NCI-H82 (cell line): ENCODE measurements around the gene FAM169A.
A peak's percentile ranks its signal among the peaks of the same experiment; 100 is the strongest.
"Not testable (repeated sequence)": the region's sequence is repeated elsewhere in the genome, so short reads cannot be mapped to it uniquely, and the experiment has no call there.

Experiments used
- DNase-seq: peaks from one replicate; lab custom pipeline; 2025; lab: John Stamatoyannopoulos, UW

Gene FAM169A, protein sequence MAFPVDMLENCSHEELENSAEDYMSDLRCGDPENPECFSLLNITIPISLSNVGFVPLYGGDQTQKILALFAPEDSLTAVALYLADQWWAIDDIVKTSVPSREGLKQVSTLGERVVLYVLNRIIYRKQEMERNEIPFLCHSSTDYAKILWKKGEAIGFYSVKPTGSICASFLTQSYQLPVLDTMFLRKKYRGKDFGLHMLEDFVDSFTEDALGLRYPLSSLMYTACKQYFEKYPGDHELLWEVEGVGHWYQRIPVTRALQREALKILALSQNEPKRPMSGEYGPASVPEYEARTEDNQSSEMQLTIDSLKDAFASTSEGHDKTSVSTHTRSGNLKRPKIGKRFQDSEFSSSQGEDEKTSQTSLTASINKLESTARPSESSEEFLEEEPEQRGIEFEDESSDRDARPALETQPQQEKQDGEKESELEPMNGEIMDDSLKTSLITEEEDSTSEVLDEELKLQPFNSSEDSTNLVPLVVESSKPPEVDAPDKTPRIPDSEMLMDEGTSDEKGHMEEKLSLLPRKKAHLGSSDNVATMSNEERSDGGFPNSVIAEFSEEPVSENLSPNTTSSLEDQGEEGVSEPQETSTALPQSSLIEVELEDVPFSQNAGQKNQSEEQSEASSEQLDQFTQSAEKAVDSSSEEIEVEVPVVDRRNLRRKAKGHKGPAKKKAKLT

DNA sequence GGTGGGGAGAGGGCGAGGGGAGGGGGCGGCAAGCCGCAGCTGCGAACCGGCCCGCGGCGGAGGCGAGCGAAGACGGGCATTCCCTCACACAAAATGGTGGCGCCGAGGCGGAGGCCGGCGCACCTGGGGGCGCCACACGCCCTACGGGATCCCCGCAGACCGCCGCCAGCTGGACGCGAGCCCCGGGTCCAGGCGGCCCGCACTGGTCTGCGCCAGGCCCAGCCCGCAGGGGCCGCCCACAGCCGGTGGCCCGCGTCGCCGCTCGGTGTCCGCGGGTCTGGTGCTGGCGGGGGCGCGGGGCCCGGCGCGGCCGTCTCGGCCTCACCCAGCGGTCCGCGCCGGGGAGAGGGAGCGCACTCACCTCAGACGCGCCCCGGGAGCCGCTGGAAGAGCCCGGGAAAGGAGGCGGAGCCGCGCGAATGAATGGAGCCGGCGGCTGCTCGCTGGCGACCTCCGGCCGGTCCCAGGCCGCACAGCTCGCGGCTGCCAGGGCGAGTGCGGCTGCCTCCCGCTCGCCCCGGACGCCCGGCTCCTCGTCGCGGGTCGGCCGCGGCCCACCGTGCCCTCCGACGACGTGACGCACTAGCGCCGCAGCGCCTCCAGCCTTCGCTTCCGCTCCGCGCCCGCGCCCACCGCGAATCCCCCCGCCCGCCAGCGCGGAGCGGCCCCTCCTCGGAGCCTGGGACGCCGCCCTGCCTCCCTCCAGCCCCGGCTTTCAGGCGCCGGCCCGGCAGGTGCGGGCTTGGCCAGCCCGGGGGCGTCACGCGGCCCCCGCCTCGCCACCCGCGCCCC lies at the start of gene FAM169A:
FAM169A (minus strand) TSS at position 584 of the 792 bp plus-strand sequence. CDS start 24,711 bp downstream, outside the sequence.
- DNase-seq, result peak; percentile 71

DNA sequence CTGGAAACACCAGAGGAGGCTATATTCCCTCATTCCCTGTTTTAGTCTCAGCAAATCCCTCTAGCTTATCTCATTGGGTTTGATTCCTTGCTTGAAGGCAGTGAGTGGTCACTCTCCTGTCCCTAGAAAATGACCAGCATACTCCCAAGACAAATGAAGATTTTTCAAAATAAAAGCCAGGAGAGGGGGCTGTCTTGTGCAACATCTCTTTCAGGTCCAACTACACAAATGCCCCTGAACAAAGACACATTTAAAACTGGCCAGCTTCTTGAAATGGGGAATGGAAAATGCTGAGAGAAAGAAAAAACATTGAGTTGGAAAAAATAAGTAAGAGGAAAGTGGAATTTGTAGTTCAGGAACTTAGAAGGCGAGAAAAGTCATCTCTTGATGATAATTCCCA lies 49.3 kb upstream of the FAM169A start:
- no peak for DNase-seq

DNA sequence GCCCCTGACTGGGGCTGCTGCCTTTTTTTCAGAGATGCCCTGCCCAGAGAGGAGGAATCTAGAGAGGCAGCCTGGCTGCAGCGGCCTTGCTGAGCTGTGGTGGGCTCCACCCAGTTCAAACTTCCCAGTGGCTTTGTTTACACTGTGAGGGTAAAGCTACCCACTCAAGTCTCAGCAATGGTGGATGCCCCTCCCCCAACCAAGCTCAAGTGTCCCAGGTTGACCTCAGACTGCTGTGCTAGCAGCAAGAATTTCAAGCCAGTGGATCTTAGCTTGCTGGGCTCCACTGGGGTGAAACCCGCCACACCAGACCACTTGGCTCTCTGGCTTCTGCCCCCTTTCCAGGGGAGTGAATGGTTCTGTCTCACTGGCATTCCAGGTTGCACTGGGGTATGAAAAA lies 45.2 kb upstream of the FAM169A start:
- not testable (repeated sequence) for DNase-seq

DNA sequence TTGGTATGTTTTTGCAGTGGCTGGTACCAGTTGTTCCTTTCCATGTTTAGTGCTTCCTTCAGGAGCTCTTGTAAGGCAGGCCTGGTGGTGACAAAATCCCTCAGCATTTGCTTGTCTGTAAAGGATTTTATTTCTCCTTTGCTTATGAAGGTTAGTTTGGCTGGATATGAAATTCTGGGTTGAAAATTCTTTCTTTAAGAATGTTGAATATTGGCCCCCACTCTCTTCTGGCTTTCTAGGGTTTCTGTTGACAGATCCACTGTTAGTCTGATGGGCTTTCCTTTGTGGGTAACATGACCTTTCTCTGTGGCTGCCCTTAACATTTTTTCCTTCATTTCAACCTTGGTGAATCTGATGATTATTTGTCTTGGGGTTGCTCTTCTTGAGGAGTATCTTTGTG lies 43.7 kb upstream of the FAM169A start:
- DNase-seq, result not testable (repeated sequence)

DNA sequence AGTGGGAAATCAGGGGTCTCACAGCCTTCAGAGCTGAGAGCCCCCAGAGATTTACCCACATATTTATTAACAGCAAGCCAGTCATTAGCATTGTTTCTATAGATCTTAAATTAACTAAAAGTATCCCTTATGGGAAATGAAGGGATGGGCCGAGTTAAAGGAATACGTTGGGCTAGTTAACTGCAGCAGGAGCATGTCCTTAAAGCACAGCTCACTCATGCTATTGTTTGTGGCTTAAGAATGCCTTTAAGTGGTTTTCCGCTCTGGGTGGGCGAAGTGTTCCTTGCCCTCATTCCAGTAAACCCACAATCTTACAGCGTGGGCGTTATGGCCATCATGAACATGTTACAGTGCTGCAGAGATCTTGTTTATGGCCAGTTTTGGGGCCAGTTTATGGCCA lies 42.0 kb upstream of the FAM169A start:
- DNase-seq, result not testable (repeated sequence)

DNA sequence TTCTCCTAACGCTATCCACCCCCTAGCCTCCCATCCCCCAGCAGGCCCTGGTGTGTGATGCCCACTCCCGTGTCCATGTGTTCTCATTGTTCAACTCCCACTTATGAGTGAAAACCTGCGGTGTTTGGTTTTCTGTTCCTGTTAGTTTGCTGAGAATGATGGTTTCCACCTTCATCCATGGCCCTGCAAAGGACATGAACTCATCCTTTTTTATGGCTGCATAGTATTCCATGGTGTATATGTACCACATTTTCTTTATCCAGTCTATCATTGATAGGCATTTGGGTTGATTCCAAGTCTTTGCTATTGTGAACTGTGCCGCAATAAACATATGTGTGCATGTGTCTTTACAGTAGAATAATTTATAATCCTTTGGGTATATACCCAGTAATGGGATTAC lies 38.5 kb upstream of the FAM169A start:
- DNase-seq, result not testable (repeated sequence)

DNA sequence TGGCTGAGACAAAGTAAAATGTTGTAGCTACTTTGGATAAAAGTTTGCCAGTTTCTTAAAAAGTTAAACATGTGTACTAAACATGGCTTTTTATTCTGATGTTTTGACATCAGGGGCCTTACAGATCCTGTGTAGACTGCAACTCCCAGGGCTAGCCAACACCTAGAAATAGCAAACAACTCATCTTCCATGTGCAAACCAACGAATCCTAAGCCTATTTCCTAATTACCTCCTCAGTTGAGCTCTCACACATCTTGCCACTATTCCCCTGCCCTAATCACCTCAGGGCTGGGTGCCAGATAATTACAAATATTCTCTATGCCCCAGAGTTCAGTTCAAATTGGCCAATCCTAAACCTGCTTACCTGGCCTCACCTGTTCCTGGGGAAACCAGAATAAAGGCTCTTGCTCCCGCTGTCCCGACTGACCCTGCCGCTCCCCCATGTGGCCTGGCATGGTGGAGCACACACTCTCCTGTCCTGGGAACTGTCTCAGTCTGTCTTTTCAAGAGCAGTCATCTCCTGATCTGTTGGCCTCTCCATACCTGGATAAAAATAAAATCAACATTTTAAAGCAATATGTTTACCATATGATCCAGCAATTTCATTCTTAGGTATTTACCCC lies 37.1 kb upstream of the FAM169A start:
- peak; percentile 41 for DNase-seq

DNA sequence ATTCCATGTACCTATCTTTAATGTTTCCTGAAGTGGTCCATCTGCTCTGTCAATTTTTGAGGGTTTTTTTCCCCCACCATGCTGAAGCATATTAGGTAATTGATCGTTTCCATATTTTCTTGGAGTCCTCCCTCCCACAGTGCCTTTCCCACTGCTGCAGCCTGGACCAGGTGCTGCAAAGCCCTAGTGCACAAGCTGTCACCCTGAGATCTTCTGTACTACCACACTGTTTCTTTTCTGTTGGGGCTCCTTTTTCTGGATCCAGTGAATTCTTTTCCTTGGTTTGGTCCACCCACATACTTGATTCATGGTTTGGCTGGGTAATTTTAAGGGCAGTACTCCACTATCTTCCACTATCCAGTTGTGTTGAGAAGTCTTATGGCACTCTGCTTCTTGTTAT lies 30.9 kb upstream of the FAM169A start:
- DNase-seq, result no peak

DNA sequence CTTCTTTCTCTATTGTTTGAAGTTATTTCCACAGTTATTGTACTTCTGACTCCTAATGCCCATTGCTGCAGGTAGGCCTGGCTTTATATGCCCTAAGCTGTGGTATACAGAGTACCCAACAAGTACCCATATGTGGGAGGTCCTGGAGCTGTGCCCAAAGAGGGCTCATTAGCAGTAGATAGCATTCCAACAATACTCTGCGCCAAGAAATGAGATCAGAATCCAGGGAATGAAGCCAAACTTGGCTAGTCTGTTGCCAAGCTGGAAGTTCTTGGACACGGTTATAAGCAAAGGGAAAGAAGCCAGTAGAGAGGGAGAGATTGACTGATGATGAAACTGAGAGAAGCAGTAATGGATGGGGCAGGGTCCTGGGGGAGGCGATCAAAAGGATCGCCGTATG lies 29.7 kb upstream of the FAM169A start:
- no peak for DNase-seq

DNA sequence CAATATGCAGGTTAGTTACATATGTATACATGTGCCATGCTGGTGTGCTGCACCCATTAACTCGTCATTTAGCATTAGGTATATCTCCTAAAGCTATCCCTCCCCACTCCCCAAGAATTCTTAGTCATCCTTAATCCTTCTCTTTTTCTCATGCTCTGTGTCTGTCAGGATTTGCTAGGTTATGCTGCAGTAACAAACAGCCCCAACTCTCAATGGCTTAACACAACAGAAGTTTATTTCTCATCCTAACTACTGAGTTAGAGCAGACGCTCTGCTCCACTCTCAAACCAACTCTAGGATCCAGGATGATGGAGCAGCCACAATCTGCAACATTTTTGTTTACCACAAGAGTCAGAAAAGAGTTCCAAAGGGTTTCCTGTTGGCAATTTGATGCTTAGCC lies 28.2 kb upstream of the FAM169A start:
- DNase-seq, result no peak

DNA sequence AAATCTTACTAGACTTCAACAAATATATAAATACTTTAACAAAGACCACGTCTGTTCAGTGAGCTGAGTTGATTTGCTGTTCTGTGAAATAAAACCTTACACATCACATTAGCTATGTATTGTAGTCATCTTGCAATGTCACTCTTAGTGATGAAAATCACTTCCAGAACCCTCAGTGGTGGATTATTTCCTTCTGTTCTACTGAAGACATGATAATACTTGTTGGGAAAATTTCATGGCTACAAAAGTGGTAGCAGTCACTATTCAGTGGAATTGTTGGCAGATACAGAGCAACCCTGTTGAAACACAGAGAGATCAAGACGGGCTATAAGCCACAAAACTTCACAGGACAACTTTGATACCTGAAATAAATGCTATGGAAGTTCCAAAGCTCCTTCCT lies 26.7 kb upstream of the FAM169A start:
- DNase-seq, result no peak

DNA sequence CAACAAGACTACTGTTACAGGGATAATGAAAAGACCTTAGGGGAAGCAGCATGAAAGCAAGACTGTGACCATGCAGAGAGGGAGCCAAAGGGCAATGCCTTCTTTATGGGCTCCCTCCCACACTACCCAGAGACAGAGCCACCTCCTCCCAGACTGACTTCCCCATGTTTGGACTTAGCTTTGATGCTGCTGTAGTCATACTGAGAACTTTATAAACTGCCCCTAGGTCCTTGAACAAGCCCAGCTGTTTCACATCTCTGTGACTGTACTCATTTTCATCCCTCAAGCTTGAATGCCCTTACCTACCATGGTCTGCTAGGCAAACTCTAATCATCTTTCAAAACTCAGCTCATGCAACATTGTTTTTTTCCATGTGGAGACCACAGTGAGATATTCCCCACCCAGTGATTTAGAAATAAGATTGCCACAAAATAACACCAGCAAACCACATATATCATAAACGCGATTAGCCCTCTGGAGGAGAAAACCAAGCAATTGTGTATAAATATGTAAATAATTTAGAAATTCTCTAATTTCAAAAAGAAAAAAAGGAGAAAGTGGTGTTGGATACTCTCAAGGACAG lies 23.4 kb upstream of the FAM169A start:
- no peak for DNase-seq

DNA sequence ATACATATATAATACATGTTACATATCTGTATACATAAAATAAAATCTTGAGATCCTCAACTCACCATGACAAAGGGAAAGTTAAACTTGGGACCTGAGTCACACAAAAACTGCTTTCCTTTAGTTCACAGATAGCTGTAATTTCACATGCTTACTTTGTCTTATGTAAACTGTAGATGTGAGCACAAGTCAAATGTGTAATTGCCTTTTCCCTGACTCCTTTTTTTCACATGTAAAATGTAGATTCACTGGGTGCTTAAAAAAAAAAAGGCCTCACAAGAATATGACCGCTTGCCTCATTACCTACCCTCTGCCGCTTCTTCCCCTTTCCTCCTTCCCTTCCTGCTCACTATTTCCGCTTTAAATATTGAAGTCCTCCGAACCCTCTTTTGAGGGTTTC lies 21.9 kb upstream of the FAM169A start:
- DNase-seq, result no peak

DNA sequence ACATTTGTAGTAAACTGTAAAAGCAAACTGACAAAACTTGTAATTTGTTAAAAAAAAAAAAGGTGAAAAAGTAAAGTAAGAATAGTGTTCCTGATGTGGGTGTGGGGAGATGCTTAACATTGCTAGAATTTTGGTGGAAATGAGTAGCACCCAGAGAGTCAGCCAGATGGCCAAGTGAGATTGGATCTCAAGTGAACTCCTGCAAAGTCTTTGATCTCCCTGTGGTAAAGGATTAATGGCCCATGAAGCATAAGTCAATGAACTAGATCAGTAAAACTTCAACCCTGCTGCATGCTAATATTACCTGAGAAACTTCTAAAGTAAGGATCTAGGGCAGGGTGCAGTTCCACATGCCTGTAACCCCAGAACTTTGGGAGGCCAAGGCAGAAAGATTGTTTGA lies 19.0 kb upstream of the FAM169A start:
- peak; percentile 64 for DNase-seq

DNA sequence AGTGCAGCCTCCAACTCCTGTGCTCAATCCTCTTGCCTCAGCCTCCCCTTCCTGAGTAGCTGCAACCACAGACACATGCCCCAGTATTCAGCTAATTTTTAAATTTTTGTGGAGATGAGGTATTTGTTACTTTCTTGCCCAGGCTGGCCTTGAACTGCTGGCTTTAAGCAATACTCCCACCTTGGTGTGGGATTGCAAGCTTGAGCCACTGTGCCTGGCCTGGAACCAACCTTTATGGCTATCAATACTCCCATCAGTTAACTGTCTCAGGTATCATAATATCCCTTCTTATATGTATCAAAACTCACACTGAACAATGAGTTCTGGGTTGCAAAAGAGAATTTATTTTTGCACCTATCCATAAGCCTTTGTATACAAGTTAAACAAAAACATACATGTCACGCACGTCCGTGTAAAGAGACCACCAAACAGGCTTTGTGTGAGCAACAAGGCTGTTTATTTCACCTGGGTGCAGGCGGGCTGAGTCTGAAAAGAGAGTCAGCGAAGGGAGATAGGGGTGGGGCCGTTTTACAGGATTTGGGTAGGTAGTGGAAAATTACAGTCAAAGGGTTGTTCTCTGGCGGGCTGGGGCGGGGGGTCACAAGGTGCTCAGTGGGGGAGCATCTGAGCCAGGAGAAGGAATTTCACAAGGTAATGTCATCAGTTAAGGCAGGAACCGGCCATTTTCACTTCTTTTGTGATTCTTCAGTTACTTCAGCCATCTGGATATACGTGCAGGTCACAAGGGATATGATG lies 16.4 kb upstream of the FAM169A start:
- not testable (repeated sequence) for DNase-seq

DNA sequence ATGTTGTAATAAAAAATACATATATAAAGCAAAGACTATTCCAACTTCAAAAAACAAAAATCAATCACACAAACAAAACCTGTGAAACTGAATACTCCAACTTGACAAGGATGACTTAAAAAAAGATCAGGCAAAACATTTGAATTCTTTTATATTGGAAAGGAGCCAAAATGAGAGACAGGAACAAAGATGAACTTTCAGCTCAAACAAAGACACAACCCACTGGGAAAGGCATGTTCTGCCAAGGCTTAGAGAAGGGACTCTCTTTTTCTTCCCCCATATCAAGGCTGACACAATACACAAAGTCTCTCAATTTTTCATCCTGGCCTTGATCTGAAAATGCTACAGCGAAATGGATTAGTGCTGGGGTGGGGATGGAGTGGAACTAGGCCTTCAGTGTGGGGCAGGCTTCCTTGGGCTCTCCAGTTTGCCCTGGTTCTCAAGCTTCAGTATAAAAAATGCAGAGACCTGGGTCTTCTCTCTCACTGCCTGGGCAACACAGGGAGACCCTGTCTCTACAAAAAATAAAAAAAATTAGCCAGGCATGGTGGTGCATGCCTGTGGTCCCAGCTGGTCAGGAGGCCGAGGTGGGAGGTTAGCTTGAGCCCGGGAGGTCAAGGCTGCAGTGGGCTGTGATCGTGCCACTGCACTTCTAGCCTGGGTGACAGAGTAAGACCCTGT lies 11.6 kb upstream of the FAM169A start:
- no peak for DNase-seq

DNA sequence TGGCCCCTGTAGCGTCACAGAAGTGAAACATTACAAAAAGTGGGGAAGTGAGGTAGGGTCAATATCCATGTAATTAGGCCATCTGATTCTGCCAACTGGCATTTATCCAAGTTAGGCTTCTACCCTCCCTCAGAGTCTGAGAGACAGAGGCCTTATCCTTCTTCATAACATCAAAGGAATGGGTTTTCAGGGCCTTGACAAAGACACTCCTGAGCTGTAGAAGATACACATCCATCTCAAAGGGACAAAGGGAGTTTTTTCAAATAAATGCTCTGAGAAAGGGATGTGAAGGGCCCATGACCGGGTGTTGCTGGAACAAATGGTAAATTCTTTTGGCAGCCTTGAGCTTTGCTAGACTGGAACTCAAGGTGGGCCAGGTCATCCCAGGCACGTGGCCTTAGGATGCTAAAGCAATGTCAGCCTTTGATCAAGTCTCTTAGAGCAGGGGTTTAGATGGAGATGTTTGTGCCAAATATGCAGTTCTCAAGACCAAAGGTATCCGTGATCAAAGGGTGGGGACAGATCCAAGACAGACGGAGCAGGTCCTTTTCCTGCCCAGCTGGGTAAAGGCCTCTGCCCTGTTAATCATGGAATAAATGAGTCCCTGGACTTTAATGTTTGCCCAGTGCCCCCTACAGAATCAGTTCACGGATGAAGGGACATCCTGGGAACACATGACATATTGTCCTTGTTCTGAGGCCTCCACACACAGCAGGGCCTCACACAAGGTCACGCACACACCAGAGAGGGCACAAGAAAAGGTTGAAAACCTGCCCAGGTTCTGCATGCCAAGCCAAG lies 10.0 kb upstream of the FAM169A start:
- no peak for DNase-seq

DNA sequence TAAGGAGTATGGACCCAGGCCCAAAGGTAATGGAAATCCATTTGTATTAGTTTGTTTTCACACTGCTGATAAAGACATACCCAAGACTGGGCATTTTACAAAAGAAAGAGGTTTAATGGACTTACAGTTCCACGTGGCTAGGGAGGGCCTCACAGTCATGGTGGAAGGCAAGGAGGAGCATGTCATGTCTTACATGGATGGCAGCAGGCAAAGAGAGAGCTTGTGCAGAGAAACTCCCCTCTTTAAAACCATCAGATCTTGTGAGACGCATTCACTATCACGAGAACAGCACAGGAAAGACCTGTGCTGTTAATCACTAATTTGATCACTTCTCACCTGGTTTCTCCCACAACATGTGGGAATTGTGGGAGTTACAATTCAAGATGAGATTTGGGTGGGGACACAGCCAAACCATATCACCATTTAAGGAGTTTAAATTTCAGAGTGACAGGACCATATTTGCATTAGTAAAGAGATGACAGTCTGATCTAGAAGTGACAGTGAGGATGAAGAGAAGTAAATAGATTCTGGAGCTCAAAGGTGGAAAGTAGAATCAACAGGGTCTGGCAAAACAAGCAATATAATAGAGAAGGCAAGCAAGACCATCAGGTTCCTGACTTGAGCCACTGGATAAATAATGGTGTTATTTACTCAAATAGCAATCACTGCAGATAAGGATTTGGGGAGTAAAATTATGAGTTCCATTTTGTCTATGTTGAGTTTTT lies 7.5 kb upstream of the FAM169A start:
- no peak for DNase-seq
